ENCODE measurements around the gene STXBP2.

The STXBP2 gene

GRCh38 chr19:7679771-7680605, 43.1 kb downstream of the STXBP2 start:
- no peak for DNase-seq (ENCODE audit: low read depth)

GRCh38 chr19:7680606-7681339, 43.9 kb downstream of the STXBP2 start, which contains the start of gene TRAPPC5:
Gene TRAPPC5, plus strand, starts transcription at chr19:7680833. Its CDS starts 1,421 bp downstream, at chr19:7682254.
- peak; percentile 63 for DNase-seq (ENCODE audit: low read depth)

GRCh38 chr19:7681340-7682174, 44.6 kb downstream of the STXBP2 start:
- peak; percentile 66 for DNase-seq (ENCODE audit: low read depth)

- DNase-seq (ENCODE audit: low read depth) = no peak
Measured at GRCh38 chr19:7682175-7682855, 45.4 kb downstream of the STXBP2 start.

GRCh38 chr19:7685546-7686445, 48.9 kb downstream of the STXBP2 start:
- no peak for DNase-seq (ENCODE audit: low read depth)

- DNase-seq (ENCODE audit: low read depth) = no peak
Measured at GRCh38 chr19:7687177-7687576, 50.3 kb downstream of the STXBP2 start.

GRCh38 chr19:7689165-7689564, 52.3 kb downstream of the STXBP2 start:
- DNase-seq (ENCODE audit: low read depth) = no peak

- DNase-seq (ENCODE audit: low read depth) = no peak
Measured at GRCh38 chr19:7690779-7691258, 53.9 kb downstream of the STXBP2 start.

- no peak for DNase-seq (ENCODE audit: low read depth)
Measured at GRCh38 chr19:7691497-7691896, 54.6 kb downstream of the STXBP2 start.

GRCh38 chr19:7692417-7693088, 55.6 kb downstream of the STXBP2 start:
- DNase-seq (ENCODE audit: low read depth) = no peak

GRCh38 chr19:7694499-7694898, 57.6 kb downstream of the STXBP2 start:
- no peak for DNase-seq (ENCODE audit: low read depth)

All from stimulated activated CD8-positive, alpha-beta memory T cell treated with anti-CD3 and anti-CD28 coated beads, Interleukin-15, amount 100 ng/mL, for 1 hour (primary cell).